Measurements from ENCODE around the gene RIBC1. TPM values are rescaled to one million over a fixed set of nuclear protein-coding genes. Genes with fewer than 3 reads are reported as not detected.

Gene RIBC1
- total and polyA plus RNA-seq, 9 of the 15 experiments (the other 6 are each of a cell fraction or from before 2014, with no cell fraction given) = 0.07 to 0.51 (median 0.44) TPM

DNA sequence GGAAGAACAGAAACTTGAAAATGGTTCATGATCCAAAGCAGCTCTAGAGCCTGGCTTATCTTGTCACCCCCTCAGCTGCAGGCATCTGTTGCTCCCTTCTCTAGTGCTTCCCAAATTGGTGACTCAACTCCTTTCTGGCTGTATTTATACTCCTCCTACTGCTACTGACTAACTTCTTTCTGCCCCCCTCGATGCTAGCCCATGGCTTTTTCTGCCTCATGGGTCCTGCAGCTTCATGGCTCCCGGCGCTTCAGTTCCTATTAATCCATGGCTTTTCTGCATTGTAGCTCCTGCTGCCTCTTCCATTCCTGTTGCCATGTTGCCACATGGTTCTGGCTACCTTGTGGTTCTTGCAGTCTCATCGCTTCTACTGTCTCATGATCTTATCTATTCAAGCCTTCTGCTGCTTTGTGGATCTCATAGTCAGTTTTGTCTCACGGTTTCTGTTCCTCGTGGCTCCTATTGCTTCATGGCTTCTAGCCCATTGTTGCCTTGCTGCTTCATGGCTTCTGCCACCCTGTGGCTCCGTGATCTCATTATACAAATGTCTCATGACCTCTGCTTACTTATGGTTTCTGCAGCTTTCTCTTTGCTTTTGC, 48.4 kb upstream of the RIBC1 start (continued):
- TF ChIP-seq RAD51 (IDR thresholded peaks at IDR 0.05; ENCODE audit: borderline replicate concordance, low read depth) (no peak), PPARD (CRISPR knock-in tag; IDR thresholded peaks at IDR 0.05) (no peak), CREB3L1 (IDR thresholded peaks at IDR 0.05; ENCODE audit: borderline replicate concordance, low read depth) (peak; percentile 63; the same call in 1 of the 2 replicates), TFAM (CRISPR knock-in tag; conservative IDR thresholded peaks at IDR 0.05) (no peak), SMAD4 (CRISPR knock-in tag; conservative IDR thresholded peaks at IDR 0.05) (0 out of 2 replicates have a peak, but pooled peaks have one; percentile 43), SMAD1 (IDR thresholded peaks at IDR 0.05; ENCODE audit: low read depth, low read length, partially characterized antibody) (peak; percentile 11), ZNF398 (CRISPR knock-in tag; IDR thresholded peaks at IDR 0.05) (no peak), SETDB1 (IDR thresholded peaks at IDR 0.05; ENCODE audit: low read length) (no peak), TEAD4 (IDR thresholded peaks at IDR 0.05; ENCODE audit: low read length) (peak; percentile 55; the same call in 1 of the 2 replicates), TEAD4 (CRISPR knock-in tag; IDR thresholded peaks at IDR 0.05; ENCODE audit: borderline replicate concordance) (no peak), ZNF395 (CRISPR knock-in tag; IDR thresholded peaks at IDR 0.05) (no peak), PYGO2 (tag; IDR thresholded peaks at IDR 0.05) (no peak), ZNF589 (CRISPR knock-in tag; IDR thresholded peaks at IDR 0.05; ENCODE audit: low read depth) (no peak; the same call in 1 of the 2 replicates), ZC3H8 (IDR thresholded peaks at IDR 0.05) (no peak), ETV1 (tag; conservative IDR thresholded peaks at IDR 0.05; ENCODE audit: low read depth) (no peak)
- TF ChIP-seq, protein P1, sequence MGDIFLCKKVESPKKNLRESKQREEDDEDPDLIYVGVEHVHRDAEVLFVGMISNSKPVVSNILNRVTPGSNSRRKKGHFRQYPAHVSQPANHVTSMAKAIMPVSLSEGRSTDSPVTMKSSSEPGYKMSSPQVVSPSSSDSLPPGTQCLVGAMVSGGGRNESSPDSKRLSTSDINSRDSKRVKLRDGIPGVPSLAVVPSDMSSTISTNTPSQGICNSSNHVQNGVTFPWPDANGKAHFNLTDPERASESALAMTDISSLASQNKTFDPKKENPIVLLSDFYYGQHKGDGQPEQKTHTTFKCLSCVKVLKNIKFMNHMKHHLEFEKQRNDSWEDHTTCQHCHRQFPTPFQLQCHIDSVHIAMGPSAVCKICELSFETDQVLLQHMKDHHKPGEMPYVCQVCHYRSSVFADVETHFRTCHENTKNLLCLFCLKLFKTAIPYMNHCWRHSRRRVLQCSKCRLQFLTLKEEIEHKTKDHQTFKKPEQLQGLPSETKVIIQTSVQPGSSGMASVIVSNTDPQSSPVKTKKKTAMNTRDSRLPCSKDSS (IDR thresholded peaks at IDR 0.05; ENCODE audit: low read depth, partially characterized antibody) = no peak
- TF ChIP-seq, protein P2, sequence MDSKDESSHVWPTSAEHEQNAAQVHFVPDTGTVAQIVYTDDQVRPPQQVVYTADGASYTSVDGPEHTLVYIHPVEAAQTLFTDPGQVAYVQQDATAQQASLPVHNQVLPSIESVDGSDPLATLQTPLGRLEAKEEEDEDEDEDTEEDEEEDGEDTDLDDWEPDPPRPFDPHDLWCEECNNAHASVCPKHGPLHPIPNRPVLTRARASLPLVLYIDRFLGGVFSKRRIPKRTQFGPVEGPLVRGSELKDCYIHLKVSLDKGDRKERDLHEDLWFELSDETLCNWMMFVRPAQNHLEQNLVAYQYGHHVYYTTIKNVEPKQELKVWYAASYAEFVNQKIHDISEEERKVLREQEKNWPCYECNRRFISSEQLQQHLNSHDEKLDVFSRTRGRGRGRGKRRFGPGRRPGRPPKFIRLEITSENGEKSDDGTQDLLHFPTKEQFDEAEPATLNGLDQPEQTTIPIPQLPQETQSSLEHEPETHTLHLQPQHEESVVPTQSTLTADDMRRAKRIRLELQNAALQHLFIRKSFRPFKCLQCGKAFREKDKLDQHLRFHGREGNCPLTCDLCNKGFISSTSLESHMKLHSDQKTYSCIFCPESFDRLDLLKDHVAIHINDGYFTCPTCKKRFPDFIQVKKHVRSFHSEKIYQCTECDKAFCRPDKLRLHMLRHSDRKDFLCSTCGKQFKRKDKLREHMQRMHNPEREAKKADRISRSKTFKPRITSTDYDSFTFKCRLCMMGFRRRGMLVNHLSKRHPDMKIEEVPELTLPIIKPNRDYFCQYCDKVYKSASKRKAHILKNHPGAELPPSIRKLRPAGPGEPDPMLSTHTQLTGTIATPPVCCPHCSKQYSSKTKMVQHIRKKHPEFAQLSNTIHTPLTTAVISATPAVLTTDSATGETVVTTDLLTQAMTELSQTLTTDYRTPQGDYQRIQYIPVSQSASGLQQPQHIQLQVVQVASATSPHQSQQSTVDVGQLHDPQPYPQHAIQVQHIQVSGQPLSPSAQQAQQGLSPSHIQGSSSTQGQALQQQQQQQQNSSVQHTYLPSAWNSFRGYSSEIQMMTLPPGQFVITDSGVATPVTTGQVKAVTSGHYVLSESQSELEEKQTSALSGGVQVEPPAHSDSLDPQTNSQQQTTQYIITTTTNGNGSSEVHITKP (IDR thresholded peaks at IDR 0.05; ENCODE audit: partially characterized antibody) = peak; percentile 67
